Mesodermal cell (in vitro differentiated cells): ENCODE results near the gene TBC1D22A.

Source experiments
- H3K27ac ChIP-seq: 2 replicates; pipeline ENCODE4 v1.7.0; 2013; ENCODE audit warnings: mild to moderate bottlenecking, low read depth, low read length, moderate library complexity; ENCODE audit not compliant: severe bottlenecking
- H3K36me3 ChIP-seq: 2 replicates; pipeline ENCODE4 v1.7.1; 2013; ENCODE audit warnings: mild to moderate bottlenecking, low read length, moderate library complexity; ENCODE audit not compliant: control insufficient read depth, insufficient read depth
- H3K4me1 ChIP-seq: one replicate; pipeline ENCODE4 v1.7.1; 2013; ENCODE audit warnings: mild to moderate bottlenecking, low read length; ENCODE audit not compliant: insufficient read depth, control insufficient read depth, poor library complexity, severe bottlenecking
- H3K4me3 ChIP-seq: 2 replicates; pipeline ENCODE4 v1.7.0; 2013; ENCODE audit warnings: low read length, control low read depth, mild to moderate bottlenecking; ENCODE audit not compliant: insufficient read depth, poor library complexity, severe bottlenecking; ENCODE audit errors: extremely low read depth
- H3K9me3 ChIP-seq: 2 replicates; pipeline ENCODE4 v1.7.1; 2013; ENCODE audit warnings: mild to moderate bottlenecking, low read length, moderate library complexity; ENCODE audit not compliant: control insufficient read depth
- WGBS, 2 experiments: methylation state at CpG; one replicate each; pipeline ENCODE4 v1.1.5; 2013; ENCODE audit warnings: missing lambda C conversion rate in 2 of 2; ENCODE audit not compliant: insufficient coverage in 2 of 2; 5-methylcytosine and 5-hydroxymethylcytosine counted together

Gene TBC1D22A

GRCh38 chr22:46737105-46737975 lies 25.1 kb upstream of the TBC1D22A start:
- whole genome bisulfite sequencing, 2 experiments, result 8 to 15% methylated on average over 30 to 50 of the region's 53 CpGs
- Histone ChIP-seq H3K4me1 (peaks cover 31% of the 10 kb centered on the region), H3K27ac (peak overlapping the region; percentile 66), H3K36me3 (peaks cover 19% of the 10 kb centered on the region), H3K9me3 (no peaks in the 10 kb centered on the region), H3K4me3 (peak overlapping the region; percentile 69)

DNA sequence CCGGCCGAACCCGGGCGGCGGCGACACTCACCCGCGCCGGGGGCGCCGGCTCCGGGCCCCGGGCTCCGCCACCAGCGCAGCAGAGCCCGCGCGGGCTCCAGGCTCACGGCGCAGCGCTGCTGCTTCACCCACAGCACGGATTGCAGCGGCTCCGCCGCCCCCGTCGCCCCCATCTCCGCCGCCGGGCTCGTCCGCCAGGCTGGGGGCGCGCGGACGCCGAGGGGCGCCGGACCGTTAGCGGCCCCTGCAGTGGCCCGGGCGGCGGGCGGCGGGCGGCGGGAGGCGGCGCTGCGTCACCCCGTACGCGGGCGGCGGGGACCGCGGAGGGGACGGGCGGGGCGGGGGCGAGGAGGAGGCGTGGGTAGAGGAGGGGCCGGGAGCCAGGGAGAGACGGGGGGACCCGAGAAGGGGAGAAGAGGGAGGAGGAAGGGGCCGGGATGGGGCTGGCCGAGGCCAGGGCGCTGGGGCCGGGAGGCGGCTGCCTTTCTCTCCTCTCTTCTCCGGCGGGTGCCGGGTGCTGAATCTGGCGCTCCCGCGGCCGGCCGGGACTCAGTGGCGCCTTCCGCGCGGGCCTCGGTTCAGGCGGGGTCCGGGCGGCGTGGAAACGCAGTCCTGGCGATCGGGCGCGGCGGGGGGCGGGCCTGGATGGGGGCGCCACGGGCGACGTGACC lies 24.3 kb upstream of the TBC1D22A start, which contains the start of gene CERK:
TSS of gene CERK (minus strand) at position 277 of the 671 bp plus-strand sequence. CDS start at position 173, 104 bp downstream.
- H3K27ac ChIP-seq, result peak within 1 kb of the TSS; percentile 66
- WGBS, 2 experiments, result 0 to 1% methylated on average over 28 of the region's 99 CpGs
- H3K36me3 ChIP-seq, result peaks cover 19% of the 10 kb centered on the region
- H3K9me3 ChIP-seq, result peaks cover 3% of the 10 kb centered on the region
- H3K4me1 ChIP-seq, result peaks cover 24% of the 10 kb centered on the region
- H3K4me3 ChIP-seq, result peak within 1 kb of the TSS; percentile 69

DNA sequence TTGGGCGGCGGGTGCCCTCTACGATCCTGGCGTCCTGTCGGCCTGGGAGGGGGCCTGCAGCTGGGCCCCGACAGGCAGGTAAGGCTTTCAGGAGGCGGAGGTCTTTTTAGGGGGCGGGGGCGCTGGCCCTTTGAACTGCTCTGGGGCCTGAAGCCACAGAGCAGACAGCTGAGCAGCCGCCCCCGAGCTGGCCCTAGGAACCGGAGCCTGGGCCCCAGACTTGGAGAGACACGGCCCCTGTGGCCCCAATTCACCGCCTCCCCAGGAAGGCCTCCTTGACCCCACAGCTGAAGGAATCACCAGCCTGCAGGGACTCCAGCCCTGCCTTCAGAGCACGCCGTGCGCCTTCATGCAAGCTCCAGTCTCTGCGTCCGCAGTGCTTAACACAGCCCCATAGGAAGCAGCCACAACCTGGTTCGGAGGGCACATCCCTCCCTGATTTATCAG lies 23.8 kb upstream of the TBC1D22A start:
- Histone ChIP-seq H3K4me1 (peaks cover 24% of the 10 kb centered on the region), H3K27ac (peak overlapping the region; percentile 49), H3K36me3 (peaks cover 19% of the 10 kb centered on the region), H3K9me3 (peaks cover 3% of the 10 kb centered on the region), H3K4me3 (peak overlapping the region; percentile 69)
- WGBS, 2 experiments, result 28 to 48% methylated on average over 11 to 18 of the region's 20 CpGs

DNA sequence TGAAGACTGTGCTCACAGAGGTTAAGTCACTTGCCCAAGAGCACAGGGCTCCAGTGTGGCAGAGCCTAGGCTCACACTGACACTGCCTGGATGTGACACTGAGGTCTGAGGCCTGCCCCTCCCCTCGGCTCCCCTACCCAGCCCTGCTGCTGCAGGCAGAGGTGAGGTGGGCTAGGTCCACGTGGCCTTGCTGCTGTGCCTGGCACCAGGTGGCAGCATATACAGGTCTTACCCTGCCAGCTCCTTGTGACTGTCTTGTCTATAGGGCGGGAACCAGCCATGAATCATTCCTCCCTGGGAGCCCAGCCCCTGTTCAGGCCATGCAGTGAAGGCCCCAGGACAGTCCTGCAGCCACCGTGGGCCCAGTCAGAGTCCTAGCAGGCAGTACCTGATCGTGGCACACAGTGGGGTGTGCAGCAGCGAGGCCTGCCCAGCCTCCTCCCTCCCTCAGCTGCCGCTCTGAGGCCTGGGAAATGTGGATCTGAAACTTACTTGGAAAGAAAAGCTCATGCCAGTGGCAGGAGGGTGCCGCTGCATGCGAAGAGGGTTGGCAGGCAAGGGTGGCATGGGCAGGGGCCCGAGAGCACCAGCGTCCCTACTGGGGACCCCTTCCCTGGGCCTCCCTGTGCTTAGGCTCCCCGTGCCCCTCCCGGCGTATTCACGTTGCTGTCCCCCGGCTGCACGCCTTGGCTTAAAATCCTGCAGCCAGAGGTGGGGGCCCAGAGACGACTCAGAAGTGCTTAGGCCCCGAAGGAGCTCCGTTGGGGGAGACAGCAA lies 23.2 kb upstream of the TBC1D22A start:
- Histone ChIP-seq H3K4me3 (peak overlapping the region; percentile 69), H3K36me3 (peaks cover 15% of the 10 kb centered on the region), H3K9me3 (peaks cover 3% of the 10 kb centered on the region), H3K4me1 (peaks cover 24% of the 10 kb centered on the region), H3K27ac (no peak overlapping the region)
- 87 to 92% methylated on average over 16 to 20 of the region's 20 CpGs for WGBS, 2 experiments

DNA sequence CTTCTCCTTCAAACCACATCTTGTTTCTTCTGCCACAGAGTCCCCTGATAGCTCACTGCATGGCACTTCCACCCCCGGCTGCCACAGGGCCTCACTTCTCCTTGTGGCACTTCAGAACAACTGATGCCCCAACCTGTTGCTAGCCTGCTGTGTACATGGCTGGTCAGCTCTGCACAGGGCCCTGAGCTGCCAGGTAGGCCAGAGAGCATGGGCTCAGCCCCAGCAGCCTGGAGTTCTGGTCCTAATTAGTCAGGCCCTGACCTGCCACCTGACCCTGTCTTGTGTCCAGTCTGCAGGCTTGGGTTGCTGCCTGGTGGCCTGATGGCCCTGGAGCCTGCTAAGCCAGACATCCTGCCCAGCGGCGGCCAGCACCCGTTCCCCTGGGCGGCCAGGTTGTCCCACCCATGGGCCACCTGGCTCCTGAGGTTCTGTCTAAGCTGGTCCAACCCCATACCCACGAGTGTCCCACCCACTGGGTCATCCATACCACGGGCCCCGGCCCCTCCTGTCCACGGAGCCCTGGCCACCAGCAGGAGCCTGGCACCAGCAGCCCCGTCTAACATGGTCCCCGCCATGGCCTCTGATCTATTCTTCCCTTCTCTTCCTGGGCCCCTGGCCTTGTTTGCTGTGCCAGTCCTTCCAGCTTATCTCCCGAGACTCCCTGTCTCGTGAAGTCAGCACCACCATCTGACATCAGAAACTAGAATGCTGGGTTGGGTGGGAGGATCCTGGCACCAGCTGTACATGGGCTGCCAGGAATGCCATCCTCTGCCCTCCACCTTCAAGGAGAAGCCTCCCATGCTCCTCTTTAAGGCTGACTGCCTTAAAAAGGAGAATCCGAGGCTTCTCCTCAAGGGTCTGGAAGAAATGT lies 21.3 kb upstream of the TBC1D22A start:
- Histone ChIP-seq H3K4me3 (no peak overlapping the region), H3K9me3 (peaks cover 3% of the 10 kb centered on the region), H3K4me1 (peaks cover 14% of the 10 kb centered on the region), H3K27ac (no peak overlapping the region), H3K36me3 (no peaks in the 10 kb centered on the region)
- WGBS, 2 experiments, result 91% methylated on average over 11 to 12 of the region's 14 CpGs

DNA sequence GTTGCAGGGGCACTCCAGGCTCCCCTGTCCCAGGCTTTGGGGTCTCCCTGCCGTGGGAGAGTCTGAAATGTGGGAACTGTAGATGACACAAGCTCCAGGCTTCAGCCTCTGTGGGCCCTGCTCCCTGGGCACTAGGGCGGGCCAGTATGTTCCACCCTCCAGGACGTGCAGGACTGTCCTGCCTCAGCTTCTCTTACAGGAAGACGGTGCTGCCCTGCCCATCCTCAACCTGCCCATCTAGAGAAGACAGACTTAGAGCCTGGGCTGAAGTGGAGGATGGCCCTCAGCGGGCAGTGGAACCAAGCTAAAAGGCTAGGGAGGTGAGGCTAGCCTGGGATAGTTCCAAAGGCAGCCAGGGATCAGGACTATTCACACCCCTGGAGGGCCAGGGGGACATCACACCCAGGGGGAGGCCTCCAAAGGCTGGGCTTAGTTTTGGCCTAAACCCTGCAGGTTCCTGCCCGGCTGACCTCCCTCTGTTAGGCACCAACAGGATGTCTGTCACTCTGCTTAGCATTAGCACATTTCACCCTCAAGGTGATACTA lies 20.4 kb upstream of the TBC1D22A start:
- H3K27ac ChIP-seq, result no peak overlapping the region
- 93% methylated on average over 4 to 6 of the region's 6 CpGs for WGBS, 2 experiments
- peaks cover 3% of the 10 kb centered on the region for H3K9me3 ChIP-seq
- no peak overlapping the region for H3K4me3 ChIP-seq
- no peaks in the 10 kb centered on the region for H3K36me3 ChIP-seq
- peaks cover 6% of the 10 kb centered on the region for H3K4me1 ChIP-seq

DNA sequence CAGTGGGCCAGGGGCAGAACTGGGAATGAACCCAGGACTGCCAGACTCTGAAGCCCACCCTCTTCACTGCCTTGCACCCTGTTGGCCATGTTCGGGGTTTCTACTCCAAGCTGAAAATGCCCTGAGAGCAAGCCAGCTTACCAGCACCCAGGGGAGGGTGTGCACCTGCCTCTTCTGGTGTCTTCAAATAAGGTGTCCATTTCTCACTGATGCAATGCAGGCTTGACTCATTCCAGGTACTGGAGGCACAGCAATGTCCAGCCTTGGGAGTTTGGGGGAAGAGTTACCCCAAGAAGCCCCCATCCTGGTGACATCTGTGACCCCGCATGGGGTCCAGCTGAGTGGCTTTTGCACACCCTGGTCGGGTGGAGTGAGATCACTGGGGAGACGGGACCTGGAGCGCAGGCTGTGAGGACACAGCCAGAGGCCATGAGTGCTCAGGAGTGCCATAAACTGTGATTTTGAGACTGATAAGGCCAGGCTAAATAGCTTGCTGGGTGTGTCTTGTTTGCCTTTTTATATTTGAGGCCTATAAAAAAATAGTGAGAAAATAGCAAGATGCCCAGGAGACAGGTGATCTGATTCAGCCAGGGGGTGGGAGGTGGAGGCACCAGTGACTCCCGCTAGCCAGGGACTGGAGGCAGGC lies 19.8 kb upstream of the TBC1D22A start:
- Histone ChIP-seq H3K4me3 (no peak overlapping the region), H3K36me3 (no peaks in the 10 kb centered on the region), H3K9me3 (peaks cover 3% of the 10 kb centered on the region), H3K4me1 (peaks cover 6% of the 10 kb centered on the region), H3K27ac (no peak overlapping the region)
- 90 to 100% methylated on average over 1 to 6 of the region's 6 CpGs for WGBS, 2 experiments

DNA sequence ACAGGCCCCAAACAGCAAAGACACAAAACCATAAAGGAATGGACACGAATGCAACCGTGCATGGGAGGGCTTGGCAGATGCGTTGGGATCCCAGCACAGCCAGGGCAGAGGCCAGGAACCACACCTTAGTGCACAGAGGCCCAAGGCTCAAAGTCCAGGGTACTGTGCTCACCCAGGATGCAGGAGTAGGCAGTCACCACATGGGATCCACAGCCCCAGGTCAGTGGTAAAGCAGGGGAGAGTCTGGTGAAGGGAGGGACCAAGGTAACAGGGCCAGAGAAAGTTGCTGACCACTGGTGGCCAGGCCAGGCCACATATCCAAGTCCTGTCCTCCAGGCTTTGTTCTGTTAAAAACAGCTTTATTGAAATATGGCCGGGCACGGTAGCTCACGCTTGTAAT lies 17.9 kb upstream of the TBC1D22A start:
- 93 to 94% methylated on average over 6 of the region's 6 CpGs for WGBS, 2 experiments
- Histone ChIP-seq H3K36me3 (no peaks in the 10 kb centered on the region), H3K27ac (no peak overlapping the region), H3K4me3 (no peak overlapping the region), H3K4me1 (peaks cover 3% of the 10 kb centered on the region), H3K9me3 (peaks cover 3% of the 10 kb centered on the region)

GRCh38 chr22:46746192-46746591 lies 16.3 kb upstream of the TBC1D22A start:
- Histone ChIP-seq H3K36me3 (no peaks in the 10 kb centered on the region), H3K4me1 (peaks cover 19% of the 10 kb centered on the region), H3K9me3 (peaks cover 3% of the 10 kb centered on the region), H3K4me3 (no peak overlapping the region), H3K27ac (no peak overlapping the region)
- 86 to 94% methylated on average over 2 to 3 of the region's 5 CpGs for WGBS, 2 experiments
